ENCODE measurements around the gene FTL.

The FTL gene

GRCh38 chr19:48969276-48970138 lies 4.4 kb downstream of the FTL start:
- no peak for TF ChIP-seq CTCF (IDR thresholded peaks at IDR 0.05)

- TF ChIP-seq CTCF (IDR thresholded peaks at IDR 0.05) = no peak
These were observed 5.1 kb downstream of the FTL start for GRCh38 chr19:48970139-48970766.

DNA sequence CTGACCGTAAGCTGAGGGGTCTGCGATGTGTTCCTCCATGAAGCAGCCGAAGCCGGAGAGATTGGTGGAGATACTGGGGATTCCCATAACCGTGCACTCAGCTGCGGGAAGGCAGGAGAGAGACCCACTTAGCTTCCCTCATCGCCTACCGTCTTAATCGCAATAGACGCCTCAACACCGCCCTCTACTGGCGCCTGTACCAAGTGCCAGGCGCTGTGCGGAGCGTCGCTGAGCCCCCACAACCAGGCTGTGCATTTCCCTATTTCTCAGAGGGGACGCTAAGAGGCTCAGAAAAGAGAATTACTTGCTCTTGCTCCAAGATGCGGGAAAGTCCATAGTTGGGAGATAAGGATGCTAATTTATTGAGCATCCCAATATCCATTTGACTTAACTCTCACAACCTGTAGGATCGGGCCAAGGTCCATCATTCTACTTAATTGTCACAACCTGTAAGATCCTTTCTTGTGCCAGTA lies 5.8 kb downstream of the FTL start:
- TF ChIP-seq CTCF (IDR thresholded peaks at IDR 0.05) = peak; percentile 70

- TF ChIP-seq CTCF (IDR thresholded peaks at IDR 0.05) = no peak
These were observed 11.1 kb downstream of the FTL start for GRCh38 chr19:48975947-48976847.

DNA sequence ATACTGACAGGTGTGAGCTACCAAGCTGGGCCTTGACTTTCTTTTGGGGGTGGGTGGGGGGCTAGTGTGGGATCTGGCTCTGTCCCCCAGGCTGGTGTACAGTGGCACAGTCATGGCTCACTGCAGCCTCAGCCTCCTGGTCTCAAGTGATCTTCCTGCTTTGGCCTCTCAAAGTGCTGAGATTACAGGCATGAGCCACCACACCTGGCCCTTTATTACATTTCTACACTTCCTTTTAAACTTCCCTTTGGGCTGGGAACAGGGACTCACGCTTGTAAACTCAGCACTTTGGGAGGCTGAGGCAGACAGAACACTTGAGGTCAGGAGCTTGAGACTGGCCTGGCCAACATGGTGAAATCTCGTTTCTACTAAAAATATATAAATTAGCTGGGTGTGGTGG lies 12.0 kb downstream of the FTL start:
- TF ChIP-seq CTCF (IDR thresholded peaks at IDR 0.05) = no peak

DNA sequence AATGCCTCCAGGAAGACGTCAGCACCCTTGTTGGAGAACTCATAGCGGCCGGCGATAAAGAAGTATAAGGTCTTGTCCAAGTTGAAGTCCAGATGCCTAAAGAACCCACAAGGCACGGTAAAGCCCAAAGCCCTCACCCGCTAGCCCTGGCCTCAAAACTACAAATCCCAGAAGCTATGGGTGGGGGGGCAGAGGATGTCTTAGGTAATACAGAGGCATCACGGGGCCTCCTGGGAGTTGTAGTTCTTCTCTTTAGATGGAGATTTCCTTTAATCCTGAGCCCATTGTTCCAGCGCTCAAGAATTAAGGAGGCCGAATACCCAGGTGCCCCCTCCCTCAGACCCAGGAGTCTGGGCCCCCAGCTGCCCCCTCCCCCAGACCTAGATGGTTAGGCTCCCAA lies 17.2 kb downstream of the FTL start:
- no peak for TF ChIP-seq CTCF (IDR thresholded peaks at IDR 0.05)

DNA sequence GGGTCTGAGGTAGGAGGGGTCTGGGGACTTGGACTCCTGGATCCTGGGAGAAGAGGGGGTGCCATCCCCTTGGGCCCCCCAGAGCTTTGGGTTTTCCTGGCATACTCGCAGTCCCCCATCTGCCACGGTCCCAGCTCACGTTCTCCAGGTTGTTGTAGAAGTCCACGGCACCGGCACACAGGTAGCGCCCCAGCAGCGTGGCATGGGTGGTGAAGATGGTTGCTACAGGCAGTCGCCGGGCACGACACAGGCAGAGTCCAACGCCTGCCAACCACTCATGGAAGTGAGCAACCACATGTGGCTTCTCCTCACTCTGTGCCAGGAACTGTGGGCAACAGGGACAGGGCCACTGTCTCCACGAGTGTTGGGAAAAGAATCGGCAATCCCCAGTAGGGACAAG lies 20.6 kb downstream of the FTL start:
- no peak for TF ChIP-seq CTCF (IDR thresholded peaks at IDR 0.05)
